HepG2 (cell line): ENCODE measurements around the gene SLC5A12. TPM values are rescaled to one million over a fixed set of nuclear protein-coding genes. Genes with fewer than 3 reads are reported as not detected.

Source experiments
- ATAC-seq: fragments of 200-7000 bp; cut with Tn5 transposase; 3 replicates; pipeline ENCODE4 v1.9.1; 2020; ENCODE audit warnings: mild to moderate bottlenecking, moderate library complexity
- BruUV-seq: library from RNA; stranded (reverse); fragments of 400-500 nt; replicated peaks from 2 replicates; lab custom pipeline; 2021; lab: Mats Ljungman, UMichigan
- CTCF ChIA-PET: fragments of 300-600 bp; formaldehyde crosslinking; extraction: SDS; loops from one replicate; lab custom pipeline; 2021; ENCODE audit warnings: low total read pairs, inconsistent platforms, low intra/inter-chr PET ratio; lab: Yijun Ruan, JAX
- POLR2A ChIA-PET: fragments of 350-600 bp; sonication (Branson Sonifier 250); formaldehyde crosslinking; loops from one replicate; lab custom pipeline; 2020; ENCODE audit warnings: antibody characterized with exemption, inconsistent platforms; lab: Yijun Ruan, JAX
- DNase-seq: peaks from one replicate; pipeline ENCODE4 v3.0.0-alpha.2; 2015; ENCODE audit warnings: low spot score
- FAIRE-seq: peaks from 3 replicates; lab custom pipeline; 2011; peaks lifted over from hg19 to GRCh38; lab: Jason Lieb, UNC
- H2AFZ ChIP-seq: one replicate; pipeline ENCODE4 v1.6.1; 2011; ENCODE audit warnings: low read length, inconsistent platforms
- H3K27ac ChIP-seq: fragments of 300-600 bp; 3 replicates; pipeline ENCODE4 v1.8.0; 2011; ENCODE audit warnings: mixed run types, mild to moderate bottlenecking, mixed read lengths, low read length, inconsistent platforms; ENCODE audit not compliant: insufficient read depth; ENCODE audit errors: extremely low read length
- H3K27me3 ChIP-seq, 2 experiments: fragments of 200-600 bp in 1 of 2; 2 replicates in 1 of 2; 3 replicates in 1 of 2; pipeline versions ENCODE4 v1.6.0 to v1.8.0; 2011; ENCODE audit warnings: low read length in 2 of 2, mild to moderate bottlenecking in 2 of 2, moderate library complexity in 2 of 2, inconsistent platforms in 1 of 2; ENCODE audit not compliant: insufficient read depth in 2 of 2, control insufficient read depth in 1 of 2
- H3K36me3 ChIP-seq, 2 experiments: fragments of 200-600 bp in 1 of 2; replicated peaks in 1 of 2; 2 replicates in 1 of 2; 3 replicates in 1 of 2; pipeline versions ENCODE4 v1.5.1 to v1.8.0; 2011; ENCODE audit warnings: low read length in 2 of 2, inconsistent platforms in 1 of 2; ENCODE audit not compliant: insufficient read depth in 2 of 2, control insufficient read depth in 1 of 2
- H3K4me1 ChIP-seq: 2 replicates; pipeline ENCODE4 v1.5.1; 2012; ENCODE audit warnings: low read length, inconsistent platforms; ENCODE audit not compliant: insufficient read depth
- H3K4me2 ChIP-seq: 2 replicates; pipeline ENCODE4 v1.6.0; 2011; ENCODE audit warnings: low read depth, low read length, inconsistent platforms
- H3K4me3 ChIP-seq, 3 experiments: fragments of 200-600 bp in 1 of 3; sonication (generic), shearing (Covaris generic) in 1 of 3; replicated peaks in 1 of 3; 2 replicates each; pipeline ENCODE4 v1.5.1; 2011 to 2016; ENCODE audit warnings: low read length in 3 of 3, inconsistent platforms in 2 of 3, low read depth in 2 of 3, mild to moderate bottlenecking in 2 of 3, control low read depth in 1 of 3, mixed read lengths in 1 of 3; ENCODE audit not compliant: insufficient read depth in 1 of 3
- H3K79me2 ChIP-seq: one replicate; pipeline ENCODE4 v1.6.1; 2011; ENCODE audit warnings: low read length, inconsistent platforms; ENCODE audit not compliant: insufficient read depth
- H3K9ac ChIP-seq: 2 replicates; pipeline ENCODE4 v1.6.0; 2011; ENCODE audit warnings: mild to moderate bottlenecking, low read depth, low read length, inconsistent platforms; ENCODE audit not compliant: insufficient read depth
- H3K9me3 ChIP-seq: 2 replicates; pipeline ENCODE4 v1.5.1; 2012; ENCODE audit warnings: mild to moderate bottlenecking, low read length
- H4K20me1 ChIP-seq: 2 replicates; pipeline ENCODE4 v1.6.0; 2011; ENCODE audit warnings: inconsistent platforms, mild to moderate bottlenecking, low read length, moderate library complexity; ENCODE audit not compliant: insufficient read depth
- ARNT ChIP-seq: fragments of 450-650 bp; IDR thresholded peaks from 2 replicates; pipeline ENCODE4 v1.6.1; 2017
- EHMT2 ChIP-seq: fragments of 200-600 bp; sonication (generic); IDR thresholded peaks from 2 replicates; pipeline ENCODE4 v1.7.0; 2017; ENCODE audit warnings: antibody characterized with exemption, low read depth, low read length, borderline replicate concordance
- MAFG ChIP-seq: sonication (generic); formaldehyde crosslinking; IDR thresholded peaks from 2 replicates; pipeline ENCODE4 v1.5.1; 2020; ENCODE audit warnings: mild to moderate bottlenecking, missing genetic modification reagents
- MED8 ChIP-seq: sonication (generic); formaldehyde crosslinking; IDR thresholded peaks from 2 replicates; pipeline ENCODE4 v1.8.1; 2023; ENCODE audit warnings: mild to moderate bottlenecking, missing genetic modification reagents; ENCODE audit not compliant: insufficient replicate concordance
- MXD1 ChIP-seq: sonication (generic); formaldehyde crosslinking; IDR thresholded peaks from 2 replicates; pipeline ENCODE4 v1.4.0; 2020; ENCODE audit warnings: mild to moderate bottlenecking, missing genetic modification reagents
- SPEN ChIP-seq: sonication (generic); formaldehyde crosslinking; IDR thresholded peaks from 2 replicates; pipeline ENCODE4 v1.5.1; 2020; ENCODE audit warnings: low read depth, mild to moderate bottlenecking, missing genetic modification reagents
- TARDBP ChIP-seq: sonication (generic); formaldehyde crosslinking; IDR thresholded peaks from 2 replicates; pipeline ENCODE4 v1.8.0; 2022; ENCODE audit warnings: mild to moderate bottlenecking, missing genetic modification reagents
- ZBTB38 ChIP-seq: sonication (generic); formaldehyde crosslinking; IDR thresholded peaks from 2 replicates; pipeline ENCODE4 v1.5.1; 2020; ENCODE audit warnings: mild to moderate bottlenecking, missing genetic modification reagents
- ZNF841 ChIP-seq: sonication (generic); formaldehyde crosslinking; IDR thresholded peaks from 2 replicates; pipeline ENCODE4 v1.8.1; 2023; ENCODE audit warnings: missing genetic modification reagents, borderline replicate concordance
- ZSCAN20 ChIP-seq: sonication (generic); formaldehyde crosslinking; IDR thresholded peaks from 2 replicates; pipeline ENCODE4 v1.4.0; 2020; ENCODE audit warnings: missing genetic modification reagents, mild to moderate bottlenecking, borderline replicate concordance
- WGBS: methylation state at CpG from one replicate; pipeline ENCODE4 v1.1.6; 2017; ENCODE audit warnings: low lambda C conversion rate; 5-methylcytosine and 5-hydroxymethylcytosine counted together
- in situ Hi-C: cut with HindIII; loops from 2 replicates; pipeline ENCODE4 v1.10.0; 2017; ENCODE audit warnings: low pct_unique_long_range_greater_than_20kb; ENCODE audit not compliant: extremely low pct_ligation_motif_present
- intact Hi-C: fragments of 100-400 bp; cut with micrococcal nuclease; formaldehyde crosslinking; loops from one replicate; pipeline ENCODE4 v1.10.0; 2022; ENCODE audit not compliant: unreplicated experiment
- polyA plus RNA-seq, 8 experiments: library from polyadenylated mRNA; depleted of rRNA in 3 of 8; stranded (reverse) in 7 of 8; unstranded in 1 of 8; fragments of >200 nt; fragmentation: Illumina TruSeq in 4 of 8; extraction: Trizol in 4 of 8; gene quantifications; 2 replicates each; pipeline versions ENCODE4 v1.2.1 to v1.2.3, GENCODE V29; 2011 to 2016; ENCODE audit warnings: low read depth in 4 of 8, missing spikeins in 1 of 8, mixed read lengths in 1 of 8; ENCODE audit not compliant: insufficient read depth in 1 of 8
- total RNA-seq, 5 experiments: library from RNA; depleted of rRNA; stranded (reverse); fragments of >200 nt; fragmentation: Illumina TruSeq; extraction: Trizol; gene quantifications; 2 replicates each; pipeline ENCODE4 v1.2.3, GENCODE V29; 2016; ENCODE audit warnings: low read depth in 1 of 5

Gene SLC5A12
- total and polyA plus RNA-seq, 2 of the 13 experiments (the other 11 are each of a cell fraction or from before 2014, with no cell fraction given): not detected

GRCh38 chr11:26623076-26623659 lies 98.7 kb downstream of the SLC5A12 start:
- POLR2A ChIA-PET: no interaction called here
- Histone ChIP-seq H3K27me3 (no peaks in the 10 kb centered on the region), H3K9me3 (no peaks in the 10 kb centered on the region), H3K79me2 (no peaks in the 10 kb centered on the region)
- no TSS peak for BruUV-seq
- TF ChIP-seq EHMT2: no peak
- no peak for TF ChIP-seq TARDBP (CRISPR knock-in tag)
- TF ChIP-seq ZSCAN20 (CRISPR knock-in tag): no peak
- TF ChIP-seq MXD1 (CRISPR knock-in tag): no peak
- TF ChIP-seq ZNF841 (CRISPR knock-in tag): no peak
- no peak for TF ChIP-seq ZBTB38
- no peak for TF ChIP-seq MAFG (CRISPR knock-in tag)
- TF ChIP-seq SPEN: no peak
- TF ChIP-seq MED8 (CRISPR knock-in tag): no peak
- TF ChIP-seq ARNT: no peak
- TF ChIP-seq, all 625 proteins: peak for 0
- CTCF ChIA-PET: no interaction called here
- in situ Hi-C loops: no loop called here
- intact Hi-C loops: no loop called here
- H3K4me3 ChIP-seq: no peak overlapping the region
- H3K9ac ChIP-seq: no peak overlapping the region
- 8% methylated on average over 2 of the region's 2 CpGs for WGBS
- DNase-seq: no peak
- no peak overlapping the region for H3K4me2 ChIP-seq
- no peaks in the 10 kb centered on the region for H4K20me1 ChIP-seq
- FAIRE-seq: no peak
- no peaks in the 10 kb centered on the region for H3K4me1 ChIP-seq
- H2AFZ ChIP-seq: no peak overlapping the region
- no peaks in the 10 kb centered on the region for H3K36me3 ChIP-seq
- no peak for ATAC-seq
- no peak overlapping the region for H3K27ac ChIP-seq
